ENCODE data around the gene CWF19L2. TPM values are rescaled to one million over a fixed set of nuclear protein-coding genes. Genes with fewer than 3 reads are reported as not detected.

Gene CWF19L2
- total RNA-seq, 1 experiment from 2014 or later, result 18.4 TPM

DNA sequence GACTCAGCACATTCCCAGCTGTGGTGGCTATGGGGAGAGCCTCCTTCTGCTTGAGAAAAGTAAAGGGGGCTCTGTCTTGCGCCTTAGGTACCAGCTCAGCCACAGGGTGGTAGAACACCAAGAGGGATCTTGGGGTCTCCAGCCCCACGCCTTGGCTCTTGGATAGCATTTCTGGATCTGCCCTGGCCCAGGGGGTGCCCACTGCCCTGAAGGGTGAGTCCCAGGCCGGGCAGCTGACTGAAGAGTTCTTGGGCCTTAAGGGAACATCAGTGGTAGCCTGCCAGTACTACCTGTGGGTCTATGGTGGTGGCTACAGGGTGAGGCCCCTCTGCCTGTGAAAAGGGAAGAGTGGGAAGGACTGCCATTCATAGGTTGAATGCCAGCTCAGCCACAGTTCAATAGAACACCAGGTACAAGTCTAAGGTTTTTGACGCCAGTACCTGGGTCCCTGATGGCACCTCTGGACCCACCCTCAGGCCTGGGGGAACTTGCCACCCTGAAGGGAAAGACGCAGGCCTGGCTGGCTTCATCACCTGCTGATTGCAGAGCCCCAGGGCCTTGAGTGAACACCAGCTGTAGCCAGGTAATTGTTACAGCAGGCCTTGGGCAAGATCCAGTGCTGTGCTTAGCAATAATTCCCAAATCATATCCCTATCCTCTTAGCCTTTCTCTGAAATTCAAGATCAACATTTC lies 3.9 kb downstream of the CWF19L2 start:
- H3K9me3 ChIP-seq (ENCODE audit: control insufficient read depth, low read depth, low read length), result no peaks in the 10 kb centered on the region
- H2BK120ac ChIP-seq (ENCODE audit: low read depth, low read length, poor library complexity, severe bottlenecking), result no peak overlapping the region
- H2BK20ac ChIP-seq (ENCODE audit: low read depth, low read length, poor library complexity, severe bottlenecking), result no peak overlapping the region
- no peak overlapping the region for H2AK5ac ChIP-seq (ENCODE audit: insufficient read length, low read length)
- H3K4me3 Mint-ChIP-seq, result no peak overlapping the region
- peaks cover 2% of the 10 kb centered on the region; the same call in 1 of the 2 replicates for H3K79me2 ChIP-seq (ENCODE audit: insufficient read depth, low read length)
- no peaks in the 10 kb centered on the region for H4K20me1 ChIP-seq (ENCODE audit: control insufficient read depth, insufficient read depth, insufficient read length)
- no peak overlapping the region for H3T11ph ChIP-seq (ENCODE audit: low read length)
- H3K79me1 ChIP-seq (ENCODE audit: insufficient read depth, low read depth, low read length, poor library complexity, severe bottlenecking), result no peaks in the 10 kb centered on the region
- no peak overlapping the region for H4K91ac ChIP-seq (ENCODE audit: insufficient read length, low read depth, low read length)
- no peaks in the 10 kb centered on the region for H3K27me3 ChIP-seq (ENCODE audit: insufficient read depth, low read length)
- DNase-seq, result no peak
- TF ChIP-seq, protein P1, sequence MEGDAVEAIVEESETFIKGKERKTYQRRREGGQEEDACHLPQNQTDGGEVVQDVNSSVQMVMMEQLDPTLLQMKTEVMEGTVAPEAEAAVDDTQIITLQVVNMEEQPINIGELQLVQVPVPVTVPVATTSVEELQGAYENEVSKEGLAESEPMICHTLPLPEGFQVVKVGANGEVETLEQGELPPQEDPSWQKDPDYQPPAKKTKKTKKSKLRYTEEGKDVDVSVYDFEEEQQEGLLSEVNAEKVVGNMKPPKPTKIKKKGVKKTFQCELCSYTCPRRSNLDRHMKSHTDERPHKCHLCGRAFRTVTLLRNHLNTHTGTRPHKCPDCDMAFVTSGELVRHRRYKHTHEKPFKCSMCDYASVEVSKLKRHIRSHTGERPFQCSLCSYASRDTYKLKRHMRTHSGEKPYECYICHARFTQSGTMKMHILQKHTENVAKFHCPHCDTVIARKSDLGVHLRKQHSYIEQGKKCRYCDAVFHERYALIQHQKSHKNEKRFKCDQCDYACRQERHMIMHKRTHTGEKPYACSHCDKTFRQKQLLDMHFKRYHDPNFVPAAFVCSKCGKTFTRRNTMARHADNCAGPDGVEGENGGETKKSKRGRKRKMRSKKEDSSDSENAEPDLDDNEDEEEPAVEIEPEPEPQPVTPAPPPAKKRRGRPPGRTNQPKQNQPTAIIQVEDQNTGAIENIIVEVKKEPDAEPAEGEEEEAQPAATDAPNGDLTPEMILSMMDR (conservative IDR thresholded peaks at IDR 0.05), result no peak
- H3K9ac ChIP-seq (ENCODE audit: extremely low read depth, insufficient read length, low read length), result no peak overlapping the region
- WGBS (ENCODE audit: extremely low coverage, insufficient read length, low lambda C conversion rate), result no CpG with 5 or more reads among the region's 5 CpGs
- peaks cover 10 to 17% of the 10 kb centered on the region in 2 experiments for H3K4me1 Mint-ChIP-seq
- no peak overlapping the region for H2BK12ac ChIP-seq (ENCODE audit: insufficient read length, low read depth, low read length)
- H3K27ac ChIP-seq (ENCODE audit: insufficient read length, low read depth, low read length), result no peak overlapping the region
- H3K23ac ChIP-seq (ENCODE audit: insufficient read length, low read depth, low read length), result no peak overlapping the region
- peaks cover 2 to 22% (median 19%) of the 10 kb centered on the region in 3 experiments; a peak in 6 of 7 replicates for H3K36me3 Mint-ChIP-seq (ENCODE audit: insufficient read depth in 1 of 3, low read depth in 3 of 3)
- H4K5ac ChIP-seq (ENCODE audit: insufficient read length, low read depth, low read length), result no peak overlapping the region
- no peaks in the 10 kb centered on the region for H3K4me1 ChIP-seq (ENCODE audit: insufficient read depth, low read length)
- no peak overlapping the region for H3K4ac ChIP-seq (ENCODE audit: low read depth, low read length)
- H3K27ac Mint-ChIP-seq, result no peak overlapping the region
- no peak overlapping the region for H2AFZ ChIP-seq (ENCODE audit: low read length)
- H3K18ac ChIP-seq (ENCODE audit: insufficient read length, low read depth, low read length), result no peak overlapping the region
- no peak overlapping the region for H3K56ac ChIP-seq (ENCODE audit: insufficient read length, low read depth, low read length)
- H2BK15ac ChIP-seq (ENCODE audit: low read depth, low read length), result no peak overlapping the region
- H3K14ac ChIP-seq (ENCODE audit: insufficient read depth, low read length), result no peak overlapping the region
- no peaks in the 10 kb centered on the region for H3K23me2 ChIP-seq (ENCODE audit: insufficient read length, low read depth, low read length, poor library complexity, severe bottlenecking)
- H3K9me3 Mint-ChIP-seq, result no peaks in the 10 kb centered on the region
- H3K4me2 ChIP-seq (ENCODE audit: insufficient read depth, insufficient read length, low read length), result no peak overlapping the region
- no peak overlapping the region for H4K8ac ChIP-seq (replicated peaks; ENCODE audit: insufficient read length, low read depth, low read length)
- H3K27me3 Mint-ChIP-seq (ENCODE audit: low read depth), result no peaks in the 10 kb centered on the region
- H2BK5ac ChIP-seq (ENCODE audit: insufficient read length, low read length), result no peak overlapping the region

All from H9 (cell line).